Hematopoietic multipotent progenitor cell treated with erythropoietin and hydrocortisone succinate and interleukin-3 and kit ligand, for 15 days (in vitro differentiated cells): Measurements from ENCODE around the gene CHSY1.
"Not testable (repeated sequence)": the region's sequence is repeated elsewhere in the genome, so short reads cannot be mapped to it uniquely, and the experiment has no call there.

Experiments used
- DNase-seq: peaks from one replicate; pipeline ENCODE4 v3.0.0-alpha.2; 2015; ENCODE audit warnings: low spot score

CHSY1 gene

GRCh38 chr15:101251830-101252820, at the start of gene CHSY1:
Gene CHSY1, minus strand, starts transcription at chr15:101252048. Its CDS starts 592 bp downstream, at chr15:101251456.
- peak; percentile 73 for DNase-seq

GRCh38 chr15:101296418-101297405, 44.9 kb upstream of the CHSY1 start:
- no peak for DNase-seq

GRCh38 chr15:101295607-101296161, 43.8 kb upstream of the CHSY1 start:
- DNase-seq: peak; percentile 14

- DNase-seq: peak; percentile 95
Observed at GRCh38 chr15:101294731-101295606, 43.1 kb upstream of the CHSY1 start, which contains the start of gene SNRPA1. Gene SNRPA1, minus strand, starts transcription at chr15:101295248. Its CDS starts 70 bp downstream, at chr15:101295178.

GRCh38 chr15:101293122-101293521, 41.3 kb upstream of the CHSY1 start:
- DNase-seq: no peak

GRCh38 chr15:101288905-101289513, 37.2 kb upstream of the CHSY1 start:
- peak; percentile 86 for DNase-seq

GRCh38 chr15:101287342-101287741, 35.5 kb upstream of the CHSY1 start:
- DNase-seq: not testable (repeated sequence)

- DNase-seq: no peak
Observed at GRCh38 chr15:101286471-101287114, 34.7 kb upstream of the CHSY1 start.

- DNase-seq: no peak
Observed at GRCh38 chr15:101283931-101284330, 32.1 kb upstream of the CHSY1 start.

- no peak for DNase-seq
Observed at GRCh38 chr15:101280007-101280406, 28.2 kb upstream of the CHSY1 start.

GRCh38 chr15:101277943-101278564, 26.2 kb upstream of the CHSY1 start:
- DNase-seq: no peak

- DNase-seq: peak; percentile 92
Observed at GRCh38 chr15:101277038-101277822, 25.4 kb upstream of the CHSY1 start, which contains the start of gene SELENOS. Gene SELENOS, minus strand, starts transcription at chr15:101277485. Its CDS starts 68 bp downstream, at chr15:101277417.

GRCh38 chr15:101276501-101277037, 24.7 kb upstream of the CHSY1 start:
- peak; percentile 24 for DNase-seq

- DNase-seq: no peak
Observed at GRCh38 chr15:101275018-101275417, 23.2 kb upstream of the CHSY1 start.

- DNase-seq: no peak
Observed at GRCh38 chr15:101273534-101273933, 21.7 kb upstream of the CHSY1 start.

GRCh38 chr15:101272584-101272983, 20.7 kb upstream of the CHSY1 start:
- DNase-seq: no peak

- DNase-seq: no peak
Observed at GRCh38 chr15:101269479-101270223, 17.8 kb upstream of the CHSY1 start.
